GM12801 (cell line): ENCODE measurements around the gene DOK6.

Experiments used
- CTCF ChIP-seq: IDR thresholded peaks from one replicate; pipeline ENCODE4 v1.5.1; 2011; ENCODE audit warnings: control low read depth; ENCODE audit not compliant: insufficient read length; ENCODE audit errors: extremely low read depth

DOK6 gene

DNA sequence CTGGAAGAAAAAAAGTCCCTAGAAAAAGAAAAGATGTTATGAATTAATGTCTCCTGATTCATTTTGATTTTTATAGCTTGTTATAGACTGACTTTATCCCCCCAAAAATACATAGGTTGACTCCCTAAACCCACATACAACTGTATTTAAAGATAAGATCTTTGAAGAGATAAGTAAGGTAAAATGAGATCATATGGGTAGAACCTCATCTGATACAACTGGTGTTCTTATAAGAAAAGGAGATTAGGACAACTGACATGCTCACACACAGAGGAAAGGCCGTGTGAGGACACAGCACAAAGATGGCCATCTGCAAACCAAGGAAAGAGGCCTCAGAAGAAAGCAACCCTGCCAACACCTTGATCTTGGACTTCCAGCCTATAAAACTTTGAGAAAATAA, 429.5 kb downstream of the DOK6 start:
- TF ChIP-seq CTCF, result no peak

DNA sequence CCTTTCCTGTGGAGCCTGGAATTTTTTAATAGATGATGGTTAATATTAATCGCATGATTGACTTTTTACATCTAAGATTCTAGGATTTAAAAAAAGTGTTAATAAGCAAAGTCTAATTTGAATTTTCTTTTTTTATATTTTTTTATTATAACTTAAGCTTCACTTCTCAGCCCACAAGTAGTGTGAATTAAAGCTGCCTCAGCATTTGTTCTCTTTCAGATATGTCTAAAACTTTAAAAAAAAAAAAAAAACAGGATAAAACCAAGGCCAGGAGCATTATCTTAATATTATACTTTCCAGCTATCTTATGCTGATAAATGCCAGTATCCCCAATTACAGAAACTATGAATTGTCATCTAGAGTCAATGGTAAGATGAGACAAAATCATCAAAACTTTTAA, 437.3 kb downstream of the DOK6 start:
- TF ChIP-seq CTCF, result no peak

DNA sequence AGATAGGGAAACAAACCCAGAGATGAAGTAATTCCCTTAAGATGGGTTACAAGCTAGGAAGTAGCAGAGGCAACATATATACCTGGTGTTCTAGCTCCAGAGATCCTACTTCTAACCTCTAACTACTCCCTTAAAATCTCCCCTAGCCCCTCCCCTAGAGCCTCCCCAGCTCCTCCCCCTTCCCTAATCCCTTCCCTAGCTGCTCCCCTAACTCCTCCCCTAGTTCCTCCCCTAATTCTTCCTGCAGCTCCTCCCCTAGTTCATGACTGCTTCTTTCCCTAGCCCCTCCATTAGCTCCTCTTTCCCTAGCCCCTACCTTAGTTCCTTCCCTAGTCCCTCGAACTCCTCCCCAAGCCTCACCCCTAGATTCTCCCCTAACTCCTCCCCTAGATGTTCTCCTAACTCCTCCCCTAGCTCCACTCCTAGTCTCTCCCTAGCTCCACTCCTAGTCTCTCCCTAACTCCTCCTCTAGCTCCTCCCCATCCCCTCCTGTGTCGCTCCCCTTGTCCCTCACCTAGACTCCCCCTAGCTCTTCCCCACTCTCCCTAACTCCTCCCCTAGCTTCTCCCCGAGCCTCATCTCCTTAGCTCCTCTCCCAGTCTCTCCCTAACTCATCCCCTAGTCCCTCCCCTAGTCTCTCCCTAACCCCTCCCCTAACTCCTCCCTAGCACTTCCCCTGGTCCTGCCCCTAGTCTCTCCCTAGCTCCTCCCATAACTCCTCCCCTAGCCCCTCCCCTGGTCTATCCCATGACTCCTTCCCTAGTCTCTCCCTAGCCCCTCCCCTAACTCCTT, 438.1 kb downstream of the DOK6 start:
- TF ChIP-seq CTCF, result no peak

DNA sequence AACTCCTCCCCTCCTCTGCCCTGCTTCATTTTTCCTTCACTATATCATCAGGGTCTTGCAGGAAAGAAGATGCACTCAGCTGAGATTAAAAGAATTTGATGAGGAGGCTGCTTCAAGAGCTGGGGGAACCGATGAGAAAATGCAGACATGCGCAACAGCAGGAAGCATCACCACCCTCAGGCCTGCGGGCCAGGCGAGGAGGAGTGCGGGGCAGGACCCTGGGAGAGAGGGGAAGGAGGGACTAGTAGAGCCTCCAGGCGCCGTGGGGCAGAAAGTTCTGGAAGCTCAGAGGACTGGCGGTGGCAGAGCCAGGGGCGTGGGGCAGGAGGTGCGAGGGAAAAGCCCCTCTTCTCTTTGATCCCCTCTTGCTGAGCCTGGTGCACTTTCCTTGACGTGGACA, 438.8 kb downstream of the DOK6 start:
- no peak for TF ChIP-seq CTCF

- TF ChIP-seq CTCF, result no peak
Measured at GRCh38 chr18:69840001-69840400, 439.3 kb downstream of the DOK6 start.

DNA sequence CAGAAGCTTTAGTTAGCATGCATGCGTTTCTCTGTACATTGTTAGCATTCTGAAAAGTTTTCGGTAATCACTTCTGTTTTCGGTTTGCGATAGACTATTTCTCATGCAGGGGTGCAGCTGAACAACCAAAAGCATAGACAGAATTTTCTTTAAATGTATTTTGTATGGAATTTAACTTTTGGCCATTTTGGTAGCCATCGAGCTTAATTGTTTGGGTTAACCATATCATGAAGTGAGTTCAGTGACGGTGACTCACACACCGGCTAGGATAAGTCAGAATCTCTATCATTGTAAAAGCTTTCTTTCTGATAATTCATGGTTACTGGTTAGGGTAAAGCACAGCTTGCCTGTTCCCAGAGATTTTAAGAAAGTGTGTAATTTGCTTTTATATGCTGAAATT, 439.8 kb downstream of the DOK6 start:
- TF ChIP-seq CTCF, result no peak

DNA sequence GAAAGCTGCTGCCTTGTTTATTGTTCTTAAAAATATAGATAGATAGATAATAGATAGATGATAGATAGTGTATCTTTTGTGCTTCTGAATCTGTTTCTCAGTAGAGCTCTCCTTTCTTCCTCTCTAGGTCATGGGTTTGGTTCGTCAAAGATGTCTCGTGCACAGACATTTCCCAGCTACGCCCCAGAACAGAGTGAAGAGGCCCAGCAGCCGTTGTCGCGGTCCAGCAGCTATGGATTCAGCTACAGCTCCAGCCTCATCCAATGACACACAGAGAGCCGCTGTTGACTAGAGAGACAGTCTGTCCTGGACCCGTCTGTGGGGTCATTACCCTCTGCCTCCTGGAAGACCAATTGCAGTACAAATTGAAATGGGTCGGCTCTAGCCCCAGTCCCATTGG, 440.4 kb downstream of the DOK6 start:
- no peak for TF ChIP-seq CTCF
